Activated CD8-positive, alpha-beta T cell treated with anti-CD3 and anti-CD28 coated beads, Interleukin-2, amount 10 ng/mL, durations not matched to agents 7 days and 5 days (primary cell): Measurements from ENCODE around the gene SH3PXD2A. TPM values are rescaled to one million over a fixed set of nuclear protein-coding genes. Genes with fewer than 3 reads are reported as not detected.

Experiments
- ATAC-seq: fragments of 150-1000 bp; cut with Tn5 transposase; one replicate; pipeline ENCODE4 v1.10.0; 2021; ENCODE audit warnings: moderate library complexity
- CTCF ChIA-PET: fragments of 350-600 bp; sonication (Branson Sonifier 250); formaldehyde crosslinking; loops from one replicate; lab custom pipeline; 2021; ENCODE audit warnings: antibody characterized with exemption; lab: Charles Lee
- POLR2A ChIA-PET: fragments of 350-600 bp; sonication (Branson Sonifier 250); formaldehyde crosslinking; loops from one replicate; lab custom pipeline; 2021; ENCODE audit warnings: antibody characterized with exemption; lab: Charles Lee
- DNase-seq: peaks from one replicate; pipeline ENCODE4 v3.0.0-alpha.2; 2020
- H3K27ac Mint-ChIP-seq: one replicate; pipeline ENCODE4 v1.8.0; 2021; ENCODE audit warnings: mild to moderate bottlenecking, mixed read lengths
- H3K27me3 Mint-ChIP-seq: one replicate; pipeline ENCODE4 v1.8.0; 2021; ENCODE audit warnings: low read depth, mixed read lengths
- H3K36me3 Mint-ChIP-seq: one replicate; pipeline ENCODE4 v1.8.0; 2021; ENCODE audit warnings: low read depth, mixed read lengths
- H3K4me1 Mint-ChIP-seq: one replicate; pipeline ENCODE4 v1.8.0; 2021; ENCODE audit warnings: low read depth, mixed read lengths
- H3K4me3 Mint-ChIP-seq: one replicate; pipeline ENCODE4 v1.8.0; 2021; ENCODE audit warnings: mild to moderate bottlenecking, mixed read lengths
- H3K9me3 Mint-ChIP-seq: one replicate; pipeline ENCODE4 v1.8.0; 2022; ENCODE audit warnings: mixed read lengths; ENCODE audit not compliant: insufficient read depth
- total RNA-seq, 2 experiments: library from RNA; stranded (reverse); gene quantifications; one replicate each; pipeline ENCODE4 v1.2.3, GENCODE V29; 2021

Gene SH3PXD2A
- total RNA-seq, 2 experiments from 2014 or later: 8.5 to 9.4 TPM

DNA sequence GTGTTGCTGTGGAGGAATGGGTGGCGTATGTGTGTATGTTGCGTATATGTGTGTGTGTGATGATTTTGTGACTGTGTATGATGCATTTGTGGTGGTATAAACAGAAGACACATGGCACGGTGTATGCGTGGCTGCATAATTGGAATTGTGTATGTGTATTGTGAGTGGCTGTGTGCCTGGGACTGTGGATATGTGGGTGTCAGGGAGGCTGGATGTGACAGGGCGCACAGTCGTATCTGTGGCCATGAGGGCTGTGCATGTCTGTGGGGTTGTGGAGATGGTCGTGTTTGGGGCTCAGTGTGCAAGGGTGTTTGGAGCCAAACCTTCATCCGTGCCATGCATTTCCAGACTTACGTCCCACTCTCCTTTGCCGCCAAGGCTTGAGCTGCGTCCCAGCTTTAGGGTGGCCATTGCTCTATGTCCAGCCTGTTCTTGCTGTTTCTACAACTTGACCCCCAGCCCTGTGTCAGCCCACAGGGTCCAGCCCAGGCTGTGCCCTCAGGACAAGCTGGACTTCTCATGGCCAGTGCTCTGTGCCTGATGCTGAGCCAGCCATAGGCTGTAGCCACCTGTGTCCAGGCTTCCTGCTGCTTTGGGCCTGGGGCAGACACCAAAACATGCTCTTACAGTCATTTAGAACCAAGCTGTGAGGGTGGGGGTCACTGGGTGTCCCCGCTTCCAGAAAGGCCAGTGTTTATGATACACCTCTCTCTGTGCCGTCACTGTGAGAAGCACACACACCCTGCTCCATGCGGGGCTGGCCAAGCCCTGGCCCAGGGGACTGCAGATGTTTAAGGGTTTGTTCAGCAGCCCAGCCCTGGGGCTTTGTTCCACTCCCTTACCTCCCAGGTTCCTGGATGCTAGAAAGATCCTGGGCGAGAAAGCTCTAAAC is 234.2 kb downstream of the SH3PXD2A start:
- ChIA-PET CTCF (no interaction called here), POLR2A (no interaction called here)
- ATAC-seq: no peak
- H3K4me3 Mint-ChIP-seq: no peak overlapping the region
- no peaks in the 10 kb centered on the region for H3K9me3 Mint-ChIP-seq
- H3K4me1 Mint-ChIP-seq: no peaks in the 10 kb centered on the region
- no peaks in the 10 kb centered on the region for H3K27me3 Mint-ChIP-seq
- H3K27ac Mint-ChIP-seq: no peak overlapping the region
- DNase-seq: no peak
- no peaks in the 10 kb centered on the region for H3K36me3 Mint-ChIP-seq

- Mint-ChIP-seq H3K4me3 (no peak overlapping the region), H3K27ac (no peak overlapping the region), H3K27me3 (no peaks in the 10 kb centered on the region), H3K36me3 (no peaks in the 10 kb centered on the region), H3K4me1 (no peaks in the 10 kb centered on the region), H3K9me3 (no peaks in the 10 kb centered on the region)
- ChIA-PET POLR2A (no interaction called here), CTCF (no interaction called here)
- ATAC-seq: no peak
- no peak for DNase-seq
Measured at GRCh38 chr10:103620352-103620740, 235.0 kb downstream of the SH3PXD2A start.

DNA sequence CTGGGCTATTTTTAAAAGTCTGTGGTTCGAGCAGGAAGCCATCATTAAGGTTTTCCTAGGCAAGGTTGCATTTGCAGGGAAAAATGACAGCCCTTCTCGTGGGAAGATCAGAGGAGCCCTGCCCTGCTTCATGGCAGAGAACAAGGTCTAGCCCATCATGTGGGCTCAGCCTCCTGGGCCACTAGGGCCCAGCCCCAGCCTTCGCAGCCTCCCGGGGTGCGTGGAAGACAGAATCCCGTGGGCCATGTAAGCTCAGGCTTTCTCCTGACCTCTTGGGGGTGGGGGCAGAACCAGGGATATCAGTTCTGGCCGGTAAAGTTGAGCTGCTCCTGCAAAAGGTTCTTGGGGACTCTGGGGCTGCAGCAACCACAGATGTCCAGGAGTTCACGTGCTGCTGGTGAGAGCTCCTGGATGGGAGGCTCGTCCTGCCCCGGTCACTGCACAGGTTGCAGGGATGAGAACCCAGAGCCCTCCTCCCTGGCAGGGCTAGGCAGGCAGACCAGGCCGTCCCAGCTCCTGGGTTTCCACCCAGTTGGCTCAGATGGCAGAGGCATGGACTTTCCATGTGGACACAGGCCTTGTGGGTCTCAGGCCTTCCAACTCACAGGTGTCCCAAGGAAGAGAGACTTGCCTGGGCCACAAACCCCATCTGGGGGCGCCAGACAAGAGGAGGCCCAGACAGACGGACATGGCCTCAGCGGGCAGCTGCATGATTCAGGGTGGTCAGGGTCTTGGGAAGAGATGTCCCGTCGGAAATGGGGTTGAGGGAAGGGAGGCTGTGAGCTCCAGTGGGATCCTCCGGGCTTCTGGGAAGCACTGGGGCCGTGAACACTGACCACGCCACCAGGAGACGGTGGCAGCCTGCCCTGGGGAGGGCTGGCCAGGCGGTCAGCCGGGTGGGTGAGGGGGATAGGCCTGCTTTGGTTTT is 235.7 kb downstream of the SH3PXD2A start:
- ATAC-seq (no peak), DNase-seq (no peak)
- Mint-ChIP-seq H3K4me1 (no peaks in the 10 kb centered on the region), H3K4me3 (no peak overlapping the region), H3K9me3 (no peaks in the 10 kb centered on the region), H3K27me3 (no peaks in the 10 kb centered on the region), H3K36me3 (no peaks in the 10 kb centered on the region), H3K27ac (no peak overlapping the region)
- CTCF ChIA-PET: interaction anchor here (1.6 kb wide), 1 partner anchor 66 kb away, joined by 5 read pairs; no protein-coding TSS in a partner anchor
- POLR2A ChIA-PET: no interaction called here

- Mint-ChIP-seq H3K36me3 (no peaks in the 10 kb centered on the region), H3K27me3 (no peaks in the 10 kb centered on the region), H3K4me1 (no peaks in the 10 kb centered on the region), H3K9me3 (no peaks in the 10 kb centered on the region), H3K4me3 (no peak overlapping the region), H3K27ac (no peak overlapping the region)
- no peak for DNase-seq
- ChIA-PET CTCF (interaction anchor here (1.6 kb wide), 1 partner anchor 67 kb away, joined by 5 read pairs; no protein-coding TSS in a partner anchor), POLR2A (no interaction called here)
- no peak for ATAC-seq
Measured at GRCh38 chr10:103618575-103619423, 236.6 kb downstream of the SH3PXD2A start.

- DNase-seq: no peak
- ChIA-PET CTCF (interaction anchor here (1.6 kb wide), 1 partner anchor 68 kb away, joined by 5 read pairs; no protein-coding TSS in a partner anchor), POLR2A (no interaction called here)
- Mint-ChIP-seq H3K36me3 (no peaks in the 10 kb centered on the region), H3K27me3 (no peaks in the 10 kb centered on the region), H3K4me1 (no peaks in the 10 kb centered on the region), H3K27ac (no peak overlapping the region), H3K9me3 (no peaks in the 10 kb centered on the region), H3K4me3 (no peak overlapping the region)
- no peak for ATAC-seq
Measured at GRCh38 chr10:103617602-103618385, 237.6 kb downstream of the SH3PXD2A start.

DNA sequence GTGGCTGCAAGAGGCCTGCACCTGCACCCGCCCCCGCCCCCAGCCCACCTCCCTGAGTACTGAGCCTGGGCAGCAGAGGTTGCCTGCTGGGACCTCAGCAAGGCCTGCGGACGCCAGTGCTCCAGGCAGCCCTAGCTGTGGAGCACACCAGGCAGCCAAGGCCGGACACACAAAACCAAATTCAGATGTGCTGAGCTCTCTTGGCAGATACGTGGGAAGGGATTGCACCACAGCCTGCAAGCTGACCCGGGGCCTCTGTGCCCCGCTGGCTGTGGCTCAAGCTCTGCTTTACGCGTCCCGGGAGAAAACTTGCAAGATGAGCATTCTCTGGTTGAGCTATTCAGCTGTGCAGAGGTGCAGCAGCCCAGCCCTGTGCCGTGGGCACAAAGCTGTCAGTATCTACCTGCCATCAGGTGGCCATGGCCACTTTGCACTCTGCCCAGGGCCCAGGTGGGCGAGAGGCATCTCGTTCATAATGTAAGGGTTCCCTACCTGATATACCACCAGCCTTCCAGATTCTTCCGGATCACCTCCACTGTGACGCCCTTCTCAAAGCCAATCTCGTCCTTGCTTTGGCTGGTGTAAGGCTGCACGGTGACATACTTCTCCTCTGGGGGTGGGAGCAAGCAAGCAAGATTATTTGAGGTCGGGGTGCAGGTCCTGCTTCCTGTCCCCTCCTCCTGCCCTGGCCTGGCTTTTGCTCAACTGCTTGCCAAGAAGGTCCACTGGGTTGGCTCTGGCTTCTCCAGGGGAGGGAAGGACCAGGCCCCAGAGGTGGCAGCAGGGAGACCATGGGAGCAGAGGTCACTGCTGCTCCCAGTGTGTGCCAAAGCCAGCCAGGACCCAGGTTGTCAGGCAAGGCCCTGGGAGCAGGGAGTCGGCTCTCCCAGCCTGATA is 238.4 kb downstream of the SH3PXD2A start:
- no peaks in the 10 kb centered on the region for H3K36me3 Mint-ChIP-seq
- no peak for ATAC-seq
- POLR2A ChIA-PET: no interaction called here
- H3K4me1 Mint-ChIP-seq: no peaks in the 10 kb centered on the region
- no peak overlapping the region for H3K4me3 Mint-ChIP-seq
- no peaks in the 10 kb centered on the region for H3K9me3 Mint-ChIP-seq
- H3K27me3 Mint-ChIP-seq: no peaks in the 10 kb centered on the region
- DNase-seq: no peak
- H3K27ac Mint-ChIP-seq: no peak overlapping the region
- CTCF ChIA-PET: no interaction called here

DNA sequence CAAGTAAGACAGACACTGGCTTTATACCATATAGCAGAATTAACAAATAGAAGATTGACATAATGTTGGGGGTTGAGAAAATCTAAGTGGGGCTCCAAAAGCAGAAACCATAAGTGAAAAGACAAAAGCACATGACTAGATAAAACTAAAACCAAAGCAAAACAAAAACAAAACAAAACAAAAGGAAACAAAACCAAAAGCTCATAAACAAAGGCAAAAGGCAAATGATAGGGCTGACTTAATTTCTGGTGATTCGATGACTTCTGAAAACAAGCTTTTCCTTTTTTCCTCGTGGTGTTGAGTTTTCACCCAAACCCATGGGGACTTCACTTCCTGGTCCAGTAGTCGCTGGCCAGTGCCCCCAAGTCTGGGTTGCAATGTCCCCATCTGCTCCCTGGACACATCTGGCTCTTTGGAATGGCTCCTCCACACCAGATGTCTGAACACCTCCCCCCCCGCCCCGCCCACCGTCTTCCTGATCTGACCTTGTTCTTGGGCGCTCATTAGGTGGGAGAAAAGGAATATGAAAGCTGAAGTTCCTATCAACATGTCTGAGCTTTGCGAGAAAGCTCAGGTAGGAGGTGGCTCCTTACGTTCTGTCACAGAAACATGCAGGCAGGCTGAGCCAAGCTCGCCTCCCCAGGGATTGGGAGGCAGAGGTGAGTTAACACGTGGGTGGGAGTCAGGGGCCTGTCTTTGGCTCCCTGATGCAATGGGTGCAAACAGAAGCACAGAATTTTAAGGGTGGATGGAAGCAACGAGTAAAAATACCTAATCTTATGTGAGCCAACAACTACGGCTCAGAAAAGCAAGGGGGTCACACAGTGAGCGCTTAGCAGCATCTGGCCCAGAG is 240.8 kb downstream of the SH3PXD2A start:
- Mint-ChIP-seq H3K36me3 (no peaks in the 10 kb centered on the region), H3K27ac (no peak overlapping the region), H3K4me3 (no peak overlapping the region), H3K4me1 (no peaks in the 10 kb centered on the region), H3K9me3 (no peaks in the 10 kb centered on the region), H3K27me3 (no peaks in the 10 kb centered on the region)
- POLR2A ChIA-PET: interaction anchor here (0.6 kb wide), 1 partner anchor 112 kb away, joined by 3 read pairs; no protein-coding TSS in a partner anchor
- no peak for DNase-seq
- ATAC-seq: no peak
- CTCF ChIA-PET: interaction anchor here (1.2 to 2.3 kb wide), 3 partner anchors 10 to 98 kb away, joined by 3 to 8 read pairs (median 5); no protein-coding TSS in a partner anchor

- no peak overlapping the region for H3K4me3 Mint-ChIP-seq
- no peak overlapping the region for H3K27ac Mint-ChIP-seq
- peaks cover 3% of the 10 kb centered on the region for H3K36me3 Mint-ChIP-seq
- ATAC-seq (no peak), DNase-seq (no peak)
- no peaks in the 10 kb centered on the region for H3K9me3 Mint-ChIP-seq
- H3K4me1 Mint-ChIP-seq: no peaks in the 10 kb centered on the region
- CTCF ChIA-PET: interaction anchor here (1.2 to 2.3 kb wide), 3 partner anchors 9 to 99 kb away, joined by 3 to 8 read pairs (median 5); no protein-coding TSS in a partner anchor
- H3K27me3 Mint-ChIP-seq: no peaks in the 10 kb centered on the region
- POLR2A ChIA-PET: no interaction called here
Measured at GRCh38 chr10:103613616-103614015, 241.8 kb downstream of the SH3PXD2A start.

GRCh38 chr10:103612462-103613365 is 242.7 kb downstream of the SH3PXD2A start:
- ChIA-PET CTCF (interaction anchor here (0.9 to 3.9 kb wide), 2 partner anchors 23 to 73 kb away, joined by 3 to 22 read pairs; no protein-coding TSS in a partner anchor), POLR2A (no interaction called here)
- Mint-ChIP-seq H3K36me3 (peaks cover 3% of the 10 kb centered on the region), H3K9me3 (no peaks in the 10 kb centered on the region), H3K27me3 (no peaks in the 10 kb centered on the region), H3K4me1 (no peaks in the 10 kb centered on the region), H3K4me3 (no peak overlapping the region), H3K27ac (no peak overlapping the region)
- ATAC-seq: no peak
- DNase-seq: no peak
